GM19351 (cell line): ENCODE measurements around the gene ZFP36L2.

Source experiments
- ATAC-seq: cut with Tn5 transposase; IDR thresholded peaks from one replicate; pipeline ENCODE4 v1.9.1; 2021; ENCODE audit warnings: mild to moderate bottlenecking, moderate library complexity; ENCODE audit not compliant: unreplicated experiment

Gene ZFP36L2

DNA sequence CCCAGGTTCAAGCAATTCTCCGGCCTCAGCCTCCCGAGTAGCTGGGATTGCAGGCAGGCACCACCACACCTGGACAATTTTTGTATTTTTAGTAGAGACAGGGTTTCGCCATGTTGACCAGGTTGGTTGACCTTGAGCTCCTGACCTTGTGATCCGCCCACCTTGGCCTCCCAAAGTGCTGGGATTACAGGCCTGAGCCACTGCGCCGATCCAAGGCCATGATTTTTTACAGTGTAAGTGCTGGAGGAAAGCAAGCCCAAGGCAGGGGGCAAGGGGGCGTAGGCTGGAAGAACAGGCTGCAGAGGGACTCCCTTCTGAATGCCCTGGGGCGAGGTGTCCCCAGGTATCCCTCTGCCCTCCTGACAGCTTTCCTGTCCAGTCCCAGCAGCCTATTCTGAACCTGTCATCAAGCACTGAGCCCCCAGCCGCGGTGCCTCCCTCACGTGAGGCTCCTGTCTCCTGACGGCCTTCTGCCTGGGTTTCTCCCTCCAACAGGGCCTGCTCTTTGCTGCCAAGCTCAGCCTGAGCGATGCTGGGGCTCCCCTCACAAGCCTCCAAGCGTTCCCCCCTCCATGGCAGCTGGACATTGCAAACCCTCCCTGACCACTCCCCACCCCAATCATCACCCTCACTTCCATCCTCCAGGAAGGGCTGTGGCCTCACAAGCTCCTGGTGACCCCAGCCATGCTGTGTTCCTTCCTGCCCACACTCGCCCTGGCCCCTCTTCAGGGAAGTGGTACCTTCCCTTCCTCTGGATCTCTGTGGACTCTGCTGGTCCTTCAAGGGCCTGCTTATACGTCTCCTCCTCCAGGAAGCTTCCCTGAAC lies 37.6 kb downstream of the ZFP36L2 start:
- no peak for ATAC-seq

DNA sequence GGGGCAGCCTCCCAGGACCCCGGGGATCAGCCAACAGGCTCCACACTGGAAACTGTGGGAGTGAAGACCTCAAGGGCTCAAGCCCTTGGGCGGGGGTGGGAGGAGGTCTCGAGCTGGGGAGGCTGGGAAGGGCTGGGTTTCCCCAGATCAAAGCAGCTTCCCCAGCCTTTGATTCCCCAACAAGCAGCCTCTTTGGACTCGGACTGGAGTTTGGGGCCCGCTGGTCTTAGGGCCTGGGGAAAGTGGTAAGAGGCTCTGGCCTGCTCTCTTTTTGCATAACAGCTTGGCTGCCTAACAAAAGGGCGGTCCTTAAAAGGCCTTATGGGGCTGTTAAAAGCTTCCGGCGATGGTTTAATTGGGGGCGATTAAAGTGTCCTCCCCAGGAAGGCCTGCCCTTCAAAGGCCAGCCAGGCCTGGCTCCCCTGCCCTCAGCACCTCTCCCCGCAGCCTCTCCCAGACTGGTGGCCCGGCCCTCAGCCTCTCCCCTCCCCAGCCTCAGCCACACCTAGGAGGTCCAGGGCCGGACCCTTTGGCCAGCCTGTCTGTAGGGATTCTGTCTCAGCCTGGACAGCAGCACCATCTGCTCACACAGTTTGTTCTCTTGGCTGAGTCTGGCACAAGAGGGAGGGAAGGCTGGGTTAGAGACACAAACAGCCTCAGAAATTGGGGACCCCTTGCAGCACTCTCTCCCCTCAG lies 39.6 kb downstream of the ZFP36L2 start:
- ATAC-seq: no peak

DNA sequence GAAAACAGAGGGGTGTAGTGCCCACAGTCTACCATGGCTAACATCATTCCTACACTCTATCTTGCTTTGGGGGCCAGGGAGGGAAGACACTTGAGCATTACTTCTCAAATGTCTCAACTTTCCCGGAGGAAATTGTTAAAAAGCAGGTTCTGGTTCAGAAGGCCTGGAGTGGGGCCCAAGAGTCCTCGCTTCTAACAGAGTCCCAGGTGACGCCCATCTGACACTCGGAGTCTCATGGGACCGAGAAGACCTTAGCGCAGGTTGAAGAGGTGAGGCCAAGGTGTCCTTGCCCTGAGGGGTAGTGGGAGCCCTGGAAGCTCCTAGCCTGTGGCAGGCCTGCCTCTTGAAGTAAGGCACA lies 40.1 kb downstream of the ZFP36L2 start:
- ATAC-seq: no peak

DNA sequence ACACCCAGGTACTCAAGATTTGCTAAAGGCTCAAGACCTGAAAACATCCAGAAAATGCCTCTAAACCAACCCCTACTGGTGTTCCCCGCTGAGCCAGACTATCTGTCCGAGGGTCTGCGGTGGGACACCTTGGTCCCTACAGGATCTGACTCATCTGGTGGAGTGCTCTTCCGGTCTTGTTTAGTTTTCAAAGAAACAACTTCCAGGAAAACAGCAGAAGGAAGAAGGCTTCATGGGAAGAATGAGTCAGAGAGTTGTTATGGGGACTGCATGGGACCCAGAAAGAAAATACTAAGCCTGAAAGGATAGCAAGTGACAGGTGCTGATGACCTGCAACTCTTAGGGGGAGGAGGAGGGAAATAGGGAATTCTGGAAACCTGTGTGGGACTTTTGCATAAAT lies 41.3 kb downstream of the ZFP36L2 start:
- ATAC-seq: no peak

DNA sequence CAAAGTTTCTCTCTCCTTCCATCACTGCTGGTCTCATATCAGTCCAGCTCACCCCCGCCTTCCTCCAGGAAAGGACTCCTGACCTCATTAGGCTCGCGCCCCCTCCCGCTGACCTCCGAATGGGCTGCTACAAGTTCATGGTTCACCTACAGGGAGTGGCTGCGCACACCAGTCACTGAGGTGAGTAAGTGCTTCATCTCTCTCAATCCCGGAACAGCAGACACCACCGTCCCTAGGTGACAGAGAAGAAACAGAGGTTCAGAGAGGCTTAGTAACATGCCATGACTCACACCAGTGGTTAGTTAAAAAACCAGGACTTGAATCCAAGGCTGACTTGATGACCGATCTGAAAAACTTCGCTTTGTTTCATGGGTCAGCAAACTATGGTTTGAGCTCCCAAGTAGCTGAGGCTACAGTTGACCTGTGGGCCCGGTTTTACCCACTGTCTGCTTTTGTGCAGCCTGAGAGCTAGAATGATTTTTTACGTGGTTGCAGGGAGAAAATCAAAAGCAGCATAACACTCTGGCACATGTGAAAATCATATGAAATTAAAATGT lies 42.0 kb downstream of the ZFP36L2 start:
- no peak for ATAC-seq

DNA sequence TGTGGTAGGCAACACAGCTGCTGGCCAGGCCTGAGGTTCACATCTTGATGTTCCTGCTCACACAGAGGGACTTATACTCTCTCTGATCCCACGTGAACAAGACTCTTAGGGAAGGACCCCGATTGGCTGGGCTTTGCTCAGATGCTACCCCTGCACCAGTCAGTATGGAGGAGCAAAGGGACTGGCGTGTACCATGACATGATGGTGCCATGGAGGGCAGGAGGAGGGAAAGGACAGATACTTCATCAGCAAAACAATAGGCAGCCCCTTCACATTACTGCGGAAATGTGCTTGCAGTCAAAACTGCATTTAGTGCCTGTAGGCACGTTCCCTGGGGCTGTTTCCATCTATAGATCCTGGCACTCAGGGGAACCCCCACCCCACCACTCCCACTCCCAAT lies 42.7 kb downstream of the ZFP36L2 start:
- ATAC-seq: no peak

DNA sequence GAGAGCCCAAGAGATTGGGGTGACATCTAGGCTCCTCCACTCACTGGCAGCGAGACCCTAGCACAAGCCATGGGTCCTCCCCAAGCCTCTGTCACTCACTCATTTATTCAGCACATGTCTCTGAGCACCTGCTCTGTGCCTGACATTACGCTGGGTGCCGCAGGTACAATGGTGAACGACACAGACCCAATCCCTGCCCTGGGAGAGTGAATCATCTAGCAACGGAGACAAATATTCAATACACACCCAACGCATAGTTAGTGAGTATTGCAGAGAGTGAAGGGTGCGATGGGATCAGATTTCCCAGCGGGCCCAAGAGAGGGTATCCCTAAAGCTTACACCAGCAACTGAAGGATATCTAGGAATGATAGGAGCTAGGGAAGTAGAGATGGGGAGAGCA lies 45.5 kb downstream of the ZFP36L2 start:
- ATAC-seq: no peak

DNA sequence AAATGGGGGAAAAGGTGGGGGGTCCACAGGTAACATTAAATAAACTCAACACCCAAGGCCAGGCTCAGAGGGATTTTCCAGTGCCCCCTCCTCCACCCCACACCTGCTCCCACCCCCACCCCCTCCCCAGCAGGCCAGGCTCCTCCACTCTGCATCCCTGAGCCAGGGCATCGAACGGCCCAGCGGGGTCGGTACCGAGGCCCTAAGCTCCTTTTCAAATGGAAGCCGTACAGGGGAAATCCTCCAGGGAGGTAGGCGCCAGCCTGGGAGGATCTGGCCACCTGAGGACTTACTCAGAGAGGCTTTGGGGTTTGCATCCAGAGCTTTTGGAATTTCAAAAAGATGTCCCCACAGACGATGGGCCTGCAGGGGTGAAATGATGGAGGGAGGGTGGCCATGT lies 46.5 kb downstream of the ZFP36L2 start:
- no peak for ATAC-seq

DNA sequence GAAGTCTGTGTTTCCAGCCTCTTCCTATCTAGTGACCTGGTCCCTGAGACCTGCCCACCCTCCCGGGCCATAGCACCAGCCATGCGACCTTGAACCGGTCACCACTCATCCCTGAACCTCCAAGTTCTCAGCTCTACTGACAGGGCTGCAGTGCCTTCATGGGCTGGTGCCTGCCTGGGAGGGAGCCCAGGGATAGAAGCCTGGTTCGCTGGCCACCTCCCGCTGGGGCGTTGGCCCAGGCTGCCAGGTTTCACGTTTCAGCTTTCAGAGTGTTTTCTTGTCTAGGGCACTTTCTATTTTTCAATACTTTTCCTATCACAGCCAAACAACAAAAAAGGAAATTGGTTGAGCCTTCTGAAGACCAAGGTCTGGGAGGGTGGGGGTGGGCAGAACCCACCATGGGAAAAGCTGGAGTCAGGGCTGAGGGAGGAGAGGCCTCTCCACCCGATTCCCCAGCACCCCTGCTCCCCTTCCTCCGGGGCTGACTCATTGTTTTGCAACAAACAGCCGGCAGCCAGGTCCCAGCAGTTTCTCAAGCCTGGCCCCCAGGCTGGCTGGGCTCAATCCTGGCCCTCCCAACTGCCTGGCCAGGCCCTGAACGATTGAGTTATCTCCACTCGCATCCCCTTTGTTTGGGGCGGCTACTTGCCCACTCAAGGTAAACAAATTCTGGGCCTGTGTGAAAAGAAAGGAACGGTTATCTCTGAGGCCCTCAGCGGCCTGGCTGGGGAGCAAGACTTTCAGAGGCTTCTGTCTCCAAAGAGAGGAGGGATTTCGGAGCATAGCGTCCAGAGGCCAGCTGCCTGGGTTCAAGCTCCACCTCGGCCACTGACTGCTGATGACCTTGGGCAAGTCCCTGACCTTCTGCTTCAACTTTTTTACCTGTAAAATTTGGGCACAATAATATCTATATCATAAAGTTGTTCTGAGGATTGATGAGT lies 47.5 kb downstream of the ZFP36L2 start:
- ATAC-seq: no peak

DNA sequence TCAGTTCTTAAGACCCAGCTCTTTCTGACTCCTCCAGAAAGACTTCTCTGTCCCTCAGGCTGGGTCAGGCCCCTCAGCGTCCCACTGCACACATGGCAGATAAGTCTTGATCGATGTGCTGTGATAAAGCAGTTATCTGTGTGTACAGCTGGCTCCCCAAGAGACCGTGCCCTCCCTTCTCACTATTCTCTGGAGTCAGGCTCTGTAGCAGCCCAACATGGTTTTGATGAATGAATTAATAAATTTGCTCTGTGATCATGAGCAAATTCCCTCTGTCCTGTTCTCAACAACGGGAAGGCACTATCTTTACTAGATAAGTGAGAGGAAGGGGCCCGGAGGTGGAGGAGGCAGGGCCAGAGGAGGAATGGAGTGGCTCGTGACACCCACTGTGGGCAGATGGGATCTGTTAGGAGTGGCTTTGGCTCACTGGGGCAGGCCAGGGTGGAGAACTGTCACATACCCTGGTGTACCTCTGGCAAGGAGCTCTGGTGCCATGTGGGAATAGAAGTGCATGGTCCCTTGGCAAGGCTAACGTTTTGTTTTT lies 48.3 kb downstream of the ZFP36L2 start:
- ATAC-seq: no peak

DNA sequence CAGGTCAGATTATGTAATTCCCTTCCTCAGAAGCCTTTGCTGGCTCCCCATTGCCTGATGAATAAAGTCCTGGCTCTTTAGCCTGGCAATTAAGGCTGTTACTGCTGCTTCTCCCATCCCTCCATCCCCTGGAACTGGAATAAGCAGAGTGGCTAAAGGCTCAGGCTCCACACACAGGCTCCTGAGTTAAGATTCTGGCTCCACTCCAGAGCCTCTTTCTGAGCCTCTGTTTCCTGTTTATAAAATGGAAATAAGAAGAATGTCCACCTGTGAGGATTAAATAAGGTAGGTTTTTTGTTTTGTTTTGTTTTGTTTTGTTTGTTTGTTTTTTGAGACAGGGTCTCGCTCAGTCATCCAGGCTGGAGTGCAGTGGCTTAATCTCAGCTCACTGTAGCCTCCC lies 50.0 kb downstream of the ZFP36L2 start:
- ATAC-seq: no peak

DNA sequence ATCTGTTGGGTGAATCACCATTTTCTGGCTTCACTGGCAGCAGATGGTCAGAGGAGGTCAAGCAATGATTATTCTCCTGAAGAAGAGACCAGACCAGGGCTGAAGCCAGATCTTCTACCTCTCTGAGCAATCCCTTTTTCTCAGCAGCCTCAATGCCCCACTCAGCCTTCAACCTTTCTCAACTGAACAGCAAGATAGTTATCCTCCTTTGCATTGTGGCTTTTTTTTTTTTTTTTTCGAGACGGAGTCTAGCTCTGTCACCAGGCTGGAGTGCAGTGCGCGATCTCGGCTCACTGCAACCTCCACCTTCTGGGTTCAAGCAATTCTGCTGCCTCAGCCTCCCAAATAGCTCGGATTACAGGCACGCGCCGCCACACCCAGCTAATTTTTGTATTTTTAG lies 50.5 kb downstream of the ZFP36L2 start:
- no peak for ATAC-seq

DNA sequence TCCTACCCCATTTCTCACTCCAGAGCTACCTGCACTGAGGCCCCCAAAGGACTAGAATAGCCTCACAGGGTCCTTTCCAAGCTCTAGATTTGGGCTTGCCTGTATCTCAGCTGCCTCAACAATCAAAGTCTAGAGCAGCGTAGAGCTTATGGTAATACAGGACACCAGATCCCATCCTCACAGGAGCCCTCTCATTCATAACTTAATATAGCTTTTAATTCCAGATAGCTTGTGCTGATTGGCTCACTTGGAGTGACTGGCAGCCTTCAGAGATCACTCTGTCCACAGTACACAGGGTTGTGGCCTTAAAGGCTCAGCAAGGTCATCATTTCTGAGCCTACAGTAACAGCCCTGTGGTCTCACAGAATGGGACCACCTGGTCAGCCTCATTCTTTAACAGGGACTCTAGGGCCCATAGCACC lies 51.4 kb downstream of the ZFP36L2 start:
- ATAC-seq: no peak

DNA sequence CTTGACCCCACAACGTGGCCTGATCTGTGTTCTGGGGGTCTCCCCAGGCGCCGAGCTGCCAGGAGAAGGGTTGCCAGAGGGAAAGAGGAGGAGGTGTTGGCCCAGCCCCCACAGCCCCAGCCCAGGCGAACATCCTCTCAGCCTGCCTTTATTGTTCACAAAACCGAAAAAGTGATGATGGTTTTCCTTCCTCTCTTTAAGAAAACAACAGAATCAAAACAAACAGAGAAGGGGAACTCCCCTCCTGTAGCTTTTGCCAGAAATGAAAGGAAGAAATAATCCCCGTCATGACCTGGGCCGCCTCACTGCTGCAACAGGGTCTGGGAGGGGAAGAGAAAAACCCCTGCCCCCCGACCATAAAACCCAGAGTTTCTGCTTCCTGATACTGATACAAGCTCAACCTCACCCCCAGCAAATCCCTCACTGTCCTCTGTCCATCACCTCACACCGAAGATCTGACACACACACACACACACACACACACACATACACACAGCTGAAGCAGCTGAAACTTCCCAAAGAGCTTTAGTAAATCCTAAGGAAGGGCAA lies 52.0 kb downstream of the ZFP36L2 start:
- ATAC-seq: peak; percentile 80
